ENCODE results near the gene DTWD2.

GRCh38 chr5:118984602-118985001 is 3.7 kb downstream of the DTWD2 start:
- no peak for TF ChIP-seq SUZ12 (IDR thresholded peaks at IDR 0.05)
- TF ChIP-seq L3MBTL2 (conservative IDR thresholded peaks at IDR 0.05) = no peak
- TF ChIP-seq FOXA1 (IDR thresholded peaks at IDR 0.05) = no peak
- no peak for TF ChIP-seq FOXK2 (IDR thresholded peaks at IDR 0.05)
- no peak for TF ChIP-seq BHLHE40 (IDR thresholded peaks at IDR 0.05; ENCODE audit: borderline replicate concordance)

Data from HEK293T (cell line).